ENCODE results near the gene GAP43.

GAP43 gene

DNA sequence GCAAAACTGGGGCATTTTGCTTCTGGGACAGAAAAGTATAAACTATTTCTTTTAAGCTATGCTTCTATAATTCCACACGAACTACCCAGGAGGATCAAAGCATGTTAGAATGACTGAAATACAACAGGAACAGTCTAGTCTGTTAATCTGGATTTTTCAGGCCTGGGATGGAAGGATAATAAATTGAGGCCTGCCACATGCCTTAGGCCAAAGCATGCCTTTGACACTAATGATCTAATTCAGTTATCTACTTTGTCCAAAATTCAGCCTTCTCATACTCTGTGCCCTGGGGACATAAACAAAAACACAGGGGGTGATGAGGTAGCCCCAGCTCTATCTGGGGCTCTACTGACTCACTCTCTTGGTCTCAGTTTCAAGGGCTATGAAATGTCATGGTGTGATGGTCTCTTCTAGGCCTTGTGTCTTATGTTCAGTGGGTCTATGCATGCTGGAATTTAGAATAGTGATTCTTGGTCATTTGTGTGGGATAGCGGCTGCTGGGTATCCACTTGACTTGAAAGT, 32.5 kb downstream of the GAP43 start:
- H3K9me3 ChIP-seq (ENCODE audit: insufficient read depth, low read length), result no peaks in the 10 kb centered on the region
- no peaks in the 10 kb centered on the region for H3K9me2 ChIP-seq (replicated peaks; ENCODE audit: insufficient read depth, low read length)
- H3K9ac ChIP-seq (ENCODE audit: low read length), result no peak overlapping the region
- H3K27ac ChIP-seq (ENCODE audit: low read depth, low read length), result no peak overlapping the region
- no peak overlapping the region for H2AFZ ChIP-seq (ENCODE audit: low read depth, low read length, severe bottlenecking)
- TF ChIP-seq, protein P1, sequence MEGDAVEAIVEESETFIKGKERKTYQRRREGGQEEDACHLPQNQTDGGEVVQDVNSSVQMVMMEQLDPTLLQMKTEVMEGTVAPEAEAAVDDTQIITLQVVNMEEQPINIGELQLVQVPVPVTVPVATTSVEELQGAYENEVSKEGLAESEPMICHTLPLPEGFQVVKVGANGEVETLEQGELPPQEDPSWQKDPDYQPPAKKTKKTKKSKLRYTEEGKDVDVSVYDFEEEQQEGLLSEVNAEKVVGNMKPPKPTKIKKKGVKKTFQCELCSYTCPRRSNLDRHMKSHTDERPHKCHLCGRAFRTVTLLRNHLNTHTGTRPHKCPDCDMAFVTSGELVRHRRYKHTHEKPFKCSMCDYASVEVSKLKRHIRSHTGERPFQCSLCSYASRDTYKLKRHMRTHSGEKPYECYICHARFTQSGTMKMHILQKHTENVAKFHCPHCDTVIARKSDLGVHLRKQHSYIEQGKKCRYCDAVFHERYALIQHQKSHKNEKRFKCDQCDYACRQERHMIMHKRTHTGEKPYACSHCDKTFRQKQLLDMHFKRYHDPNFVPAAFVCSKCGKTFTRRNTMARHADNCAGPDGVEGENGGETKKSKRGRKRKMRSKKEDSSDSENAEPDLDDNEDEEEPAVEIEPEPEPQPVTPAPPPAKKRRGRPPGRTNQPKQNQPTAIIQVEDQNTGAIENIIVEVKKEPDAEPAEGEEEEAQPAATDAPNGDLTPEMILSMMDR (IDR thresholded peaks at IDR 0.05; ENCODE audit: insufficient read depth, low read length, poor library complexity, severe bottlenecking), result no peak
- no peak for TF ChIP-seq EZH2phosphoT487 (conservative IDR thresholded peaks at IDR 0.05; ENCODE audit: low read length)
- no peak overlapping the region for H3K4me2 ChIP-seq (ENCODE audit: low read depth, low read length, poor library complexity, severe bottlenecking)
- H3K36me3 ChIP-seq (ENCODE audit: low read length), result no peaks in the 10 kb centered on the region
- no peaks in the 10 kb centered on the region for H4K20me1 ChIP-seq (ENCODE audit: low read depth, low read length)
- H3F3A ChIP-seq (ENCODE audit: insufficient read depth), result peaks cover 10% of the 10 kb centered on the region
- H3K79me2 ChIP-seq (ENCODE audit: insufficient read depth, low read length), result no peaks in the 10 kb centered on the region
- no peaks in the 10 kb centered on the region for H3K27me3 ChIP-seq (ENCODE audit: low read length)
- no peak overlapping the region for H3K4me3 ChIP-seq (ENCODE audit: insufficient read depth, low read length, poor library complexity, severe bottlenecking)

DNA sequence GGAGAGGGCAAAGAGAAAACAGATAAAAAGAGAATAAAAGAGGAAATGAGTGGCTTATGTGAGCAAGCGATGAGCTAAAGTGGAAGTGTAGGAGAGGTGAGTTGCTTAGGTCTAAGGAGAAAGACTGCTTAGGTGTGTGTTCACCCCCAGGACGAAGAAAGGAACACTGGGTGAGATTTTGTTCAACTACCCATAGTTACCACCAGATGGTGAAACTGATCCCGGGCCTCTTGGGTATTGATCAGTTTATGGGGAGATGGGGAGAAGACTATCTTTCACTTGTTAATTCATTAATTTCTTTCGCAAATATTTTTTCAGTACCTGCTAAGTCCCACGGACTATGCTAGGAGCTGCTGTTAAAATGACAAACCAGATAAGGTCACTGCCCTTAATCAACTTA, 33.9 kb downstream of the GAP43 start:
- Histone ChIP-seq H3F3A (ENCODE audit: insufficient read depth) (peaks cover 10% of the 10 kb centered on the region), H3K79me2 (ENCODE audit: insufficient read depth, low read length) (no peaks in the 10 kb centered on the region), H2AFZ (ENCODE audit: low read depth, low read length, severe bottlenecking) (no peak overlapping the region), H3K4me2 (ENCODE audit: low read depth, low read length, poor library complexity, severe bottlenecking) (peak overlapping the region; percentile 60), H3K9me2 (replicated peaks; ENCODE audit: insufficient read depth, low read length) (no peaks in the 10 kb centered on the region), H3K4me3 (ENCODE audit: insufficient read depth, low read length, poor library complexity, severe bottlenecking) (no peak overlapping the region), H3K9ac (ENCODE audit: low read length) (no peak overlapping the region), H3K27ac (ENCODE audit: low read depth, low read length) (no peak overlapping the region), H4K20me1 (ENCODE audit: low read depth, low read length) (no peaks in the 10 kb centered on the region), H3K36me3 (ENCODE audit: low read length) (no peaks in the 10 kb centered on the region), H3K27me3 (ENCODE audit: low read length) (no peaks in the 10 kb centered on the region), H3K9me3 (ENCODE audit: insufficient read depth, low read length) (no peaks in the 10 kb centered on the region)
- TF ChIP-seq EZH2phosphoT487 (conservative IDR thresholded peaks at IDR 0.05; ENCODE audit: low read length), result no peak
- TF ChIP-seq, protein P1 (IDR thresholded peaks at IDR 0.05; ENCODE audit: insufficient read depth, low read length, poor library complexity, severe bottlenecking), result no peak

DNA sequence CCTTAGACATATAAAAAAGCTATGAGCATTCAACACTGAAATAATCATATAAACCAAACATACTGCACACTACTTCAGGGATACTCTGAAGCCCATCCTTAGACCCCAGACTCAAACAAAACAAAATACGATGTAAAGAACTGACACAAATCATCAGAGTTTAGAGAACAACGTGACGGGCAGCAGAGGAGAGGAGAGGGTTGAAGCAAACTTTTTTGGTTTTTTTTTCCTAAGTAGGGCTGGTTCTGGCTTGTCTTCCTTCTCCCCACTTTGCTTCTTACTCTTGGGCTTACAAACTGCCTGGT, 34.7 kb downstream of the GAP43 start:
- Histone ChIP-seq H3F3A (ENCODE audit: insufficient read depth) (peaks cover 10% of the 10 kb centered on the region), H4K20me1 (ENCODE audit: low read depth, low read length) (no peaks in the 10 kb centered on the region), H3K9me3 (ENCODE audit: insufficient read depth, low read length) (no peaks in the 10 kb centered on the region), H3K27ac (ENCODE audit: low read depth, low read length) (no peak overlapping the region), H3K27me3 (ENCODE audit: low read length) (no peaks in the 10 kb centered on the region), H2AFZ (ENCODE audit: low read depth, low read length, severe bottlenecking) (peak overlapping the region; percentile 82), H3K9ac (ENCODE audit: low read length) (peak overlapping the region; percentile 46), H3K79me2 (ENCODE audit: insufficient read depth, low read length) (no peaks in the 10 kb centered on the region), H3K4me3 (ENCODE audit: insufficient read depth, low read length, poor library complexity, severe bottlenecking) (peak overlapping the region; percentile 43), H3K9me2 (replicated peaks; ENCODE audit: insufficient read depth, low read length) (no peaks in the 10 kb centered on the region), H3K4me2 (ENCODE audit: low read depth, low read length, poor library complexity, severe bottlenecking) (peak overlapping the region; percentile 60), H3K36me3 (ENCODE audit: low read length) (no peaks in the 10 kb centered on the region)
- TF ChIP-seq, protein P1 (IDR thresholded peaks at IDR 0.05; ENCODE audit: insufficient read depth, low read length, poor library complexity, severe bottlenecking), result no peak
- TF ChIP-seq EZH2phosphoT487 (conservative IDR thresholded peaks at IDR 0.05; ENCODE audit: low read length), result no peak
